GM18873 (cell line): ENCODE measurements around the gene APOBEC3H.

Experiments used
- ATAC-seq: cut with Tn5 transposase; IDR thresholded peaks from one replicate; pipeline ENCODE4 v1.9.1; 2021; ENCODE audit warnings: mild to moderate bottlenecking, moderate library complexity, moderate number of reproducible peaks; ENCODE audit not compliant: unreplicated experiment, low FRiP score

Gene APOBEC3H

GRCh38 chr22:39151329-39151975 lies 54.4 kb downstream of the APOBEC3H start:
- ATAC-seq = no peak

DNA sequence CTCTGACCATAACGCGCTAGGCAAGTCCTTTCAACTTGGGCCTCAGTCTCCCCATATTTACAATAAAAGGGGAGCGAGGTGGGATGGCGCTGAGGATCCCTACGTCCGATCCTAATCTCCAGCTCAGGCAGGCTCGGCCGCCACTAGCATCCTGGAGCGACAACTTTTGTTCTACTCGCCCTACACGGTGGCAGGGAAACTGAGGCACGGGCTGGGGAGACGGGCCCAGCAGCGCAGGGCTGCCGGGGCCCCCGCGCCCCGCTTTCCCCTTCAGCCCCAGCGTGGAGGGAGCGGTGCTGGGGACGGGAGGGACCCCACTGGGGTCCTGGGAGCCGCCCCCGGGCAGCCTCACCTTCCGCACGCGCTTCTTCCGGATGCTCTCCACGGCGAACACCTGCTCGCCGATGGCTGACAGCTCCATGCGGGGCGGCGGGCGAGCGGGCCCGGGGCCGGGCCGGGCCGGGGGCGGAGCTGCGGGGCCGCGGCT lies 55.0 kb downstream of the APOBEC3H start:
- ATAC-seq = no peak

DNA sequence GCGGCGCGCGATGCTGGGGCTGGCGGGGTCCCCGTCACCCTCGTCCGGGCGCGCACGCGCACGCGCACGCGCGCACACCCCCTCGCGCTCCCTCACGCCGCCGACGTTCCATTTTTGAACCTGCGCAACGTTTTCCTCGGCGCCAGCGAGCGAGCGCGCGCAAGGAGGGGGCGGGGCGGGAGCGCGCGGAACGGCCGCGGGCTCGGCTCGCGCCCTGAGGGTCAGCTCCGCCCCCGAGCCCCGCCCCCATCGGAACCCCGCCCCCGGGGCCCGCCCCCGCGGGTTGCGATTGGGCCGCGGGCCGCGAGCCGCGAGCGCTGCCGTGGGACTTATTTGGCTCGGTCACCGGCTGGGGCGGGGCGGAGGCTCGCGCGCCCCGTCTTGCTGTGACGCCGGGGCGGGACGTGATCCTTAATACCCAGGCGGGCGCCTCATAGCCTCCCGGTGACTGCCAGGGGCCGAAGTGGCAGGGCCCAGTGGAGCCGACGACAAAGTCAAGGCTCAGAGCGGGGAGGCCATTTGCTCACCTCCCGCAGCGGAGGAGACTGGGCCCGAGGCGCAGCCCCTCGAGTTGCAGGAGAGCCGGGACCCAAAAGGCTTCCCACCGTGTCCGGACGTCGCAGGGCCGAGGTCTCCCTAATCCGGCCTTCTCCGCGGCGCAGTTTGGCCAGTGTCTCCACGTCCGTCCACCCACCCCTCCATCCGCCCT lies 55.6 kb downstream of the APOBEC3H start, which contains the start of gene CBX7:
Gene CBX7 (minus strand): TSS at position 170 of the 709 bp plus-strand sequence. CDS start 236 bp downstream, outside the sequence.
- peak; percentile 57 for ATAC-seq

DNA sequence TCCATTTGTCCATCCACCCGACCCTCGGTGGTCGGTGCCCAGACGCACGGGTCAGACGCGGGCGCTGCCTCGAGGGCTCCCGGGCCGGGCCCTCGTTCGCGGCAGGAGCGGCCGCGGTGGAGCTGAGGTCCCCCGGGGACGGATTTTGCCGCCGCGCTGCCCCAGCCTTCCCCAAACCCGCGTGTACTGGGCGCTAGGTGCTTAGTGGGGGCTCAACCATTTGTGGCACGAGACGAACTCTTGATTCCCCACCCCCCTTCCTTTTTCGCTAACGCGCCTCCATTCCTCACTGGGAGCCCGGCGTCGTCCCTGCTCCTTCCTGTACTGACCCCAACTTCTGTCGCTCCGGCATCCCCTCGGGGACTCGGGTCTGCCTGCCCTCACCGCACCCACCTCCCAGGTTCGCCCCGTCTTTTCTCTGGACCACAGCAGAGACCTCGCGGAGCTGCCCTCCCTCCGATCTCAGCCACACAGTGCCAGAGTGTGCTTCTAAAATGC lies 56.2 kb downstream of the APOBEC3H start:
- ATAC-seq = peak; percentile 3
